ENCODE results near the gene TAS2R1. TPM values are rescaled to one million over a fixed set of nuclear protein-coding genes. Genes with fewer than 3 reads are reported as not detected.

TAS2R1 gene
- polyA plus RNA-seq, 1 experiment, result 0.06 TPM

- no peak for TF ChIP-seq CTCF (IDR thresholded peaks at IDR 0.05; ENCODE audit: insufficient read depth, low read depth, low read length)
- ChIA-PET CTCF (interaction anchor here (0.6 kb wide), 1 partner anchor 17 kb away, joined by 7 read pairs; no protein-coding TSS in a partner anchor), POLR2A (no interaction called here)
- no peaks in the 10 kb centered on the region for H3K27me3 ChIP-seq (ENCODE audit: control insufficient read depth, insufficient read depth, low read length)
- peak; percentile 86 for DNase-seq (ENCODE audit: low read depth)
- H3K4me3 ChIP-seq (ENCODE audit: low read depth, low read length), result no peak overlapping the region
- H3K36me3 ChIP-seq (ENCODE audit: control insufficient read depth, insufficient read depth, low read length), result no peaks in the 10 kb centered on the region
Measured at GRCh38 chr5:9658706-9659105, 28.6 kb upstream of the TAS2R1 start.

- Histone ChIP-seq H3K4me3 (ENCODE audit: low read depth, low read length) (no peak overlapping the region), H3K36me3 (ENCODE audit: control insufficient read depth, insufficient read depth, low read length) (no peaks in the 10 kb centered on the region), H3K27me3 (ENCODE audit: control insufficient read depth, insufficient read depth, low read length) (no peaks in the 10 kb centered on the region)
- CTCF ChIA-PET, result interaction anchor here (0.9 kb wide), 1 partner anchor 40 kb away, joined by 3 read pairs; no protein-coding TSS in a partner anchor
- POLR2A ChIA-PET, result no interaction called here
- no peak for TF ChIP-seq CTCF (IDR thresholded peaks at IDR 0.05; ENCODE audit: insufficient read depth, low read depth, low read length)
- DNase-seq (ENCODE audit: low read depth), result no peak
Measured at GRCh38 chr5:9657819-9658218, 27.7 kb upstream of the TAS2R1 start.

GRCh38 chr5:9655641-9656040, 25.5 kb upstream of the TAS2R1 start:
- no peaks in the 10 kb centered on the region for H3K36me3 ChIP-seq (ENCODE audit: control insufficient read depth, insufficient read depth, low read length)
- TF ChIP-seq CTCF (IDR thresholded peaks at IDR 0.05; ENCODE audit: insufficient read depth, low read depth, low read length), result no peak
- H3K27me3 ChIP-seq (ENCODE audit: control insufficient read depth, insufficient read depth, low read length), result no peaks in the 10 kb centered on the region
- H3K4me3 ChIP-seq (ENCODE audit: low read depth, low read length), result no peak overlapping the region
- no peak for DNase-seq (ENCODE audit: low read depth)
- POLR2A ChIA-PET, result no interaction called here
- CTCF ChIA-PET, result no interaction called here

- Histone ChIP-seq H3K36me3 (ENCODE audit: control insufficient read depth, insufficient read depth, low read length) (no peaks in the 10 kb centered on the region), H3K4me3 (ENCODE audit: low read depth, low read length) (no peak overlapping the region), H3K27me3 (ENCODE audit: control insufficient read depth, insufficient read depth, low read length) (no peaks in the 10 kb centered on the region)
- TF ChIP-seq CTCF (IDR thresholded peaks at IDR 0.05; ENCODE audit: insufficient read depth, low read depth, low read length), result no peak
- ChIA-PET POLR2A (no interaction called here), CTCF (interaction anchor here (1.8 kb wide), 1 partner anchor 11 kb away, joined by 6 read pairs; no protein-coding TSS in a partner anchor)
- no peak for DNase-seq (ENCODE audit: low read depth)
Measured at GRCh38 chr5:9654886-9655285, 24.7 kb upstream of the TAS2R1 start.

GRCh38 chr5:9653811-9654210, 23.7 kb upstream of the TAS2R1 start:
- TF ChIP-seq CTCF (IDR thresholded peaks at IDR 0.05; ENCODE audit: insufficient read depth, low read depth, low read length), result no peak
- POLR2A ChIA-PET, result no interaction called here
- Histone ChIP-seq H3K27me3 (ENCODE audit: control insufficient read depth, insufficient read depth, low read length) (no peaks in the 10 kb centered on the region), H3K4me3 (ENCODE audit: low read depth, low read length) (no peak overlapping the region), H3K36me3 (ENCODE audit: control insufficient read depth, insufficient read depth, low read length) (no peaks in the 10 kb centered on the region)
- CTCF ChIA-PET, result interaction anchor here (0.8 to 1.8 kb wide), 3 partner anchors 10 to 80 kb away, joined by 3 to 6 read pairs (median 3); no protein-coding TSS in a partner anchor
- peak; percentile 86 for DNase-seq (ENCODE audit: low read depth)
